GM11168 (cell line): ENCODE results near the gene TRMT112.
"Not testable (repeated sequence)": the region's sequence is repeated elsewhere in the genome, so short reads cannot be mapped to it uniquely, and the experiment has no call there.

Source experiments
- in situ Hi-C: fragments of 300-500 bp; cut with MboI; formaldehyde crosslinking; loops from one replicate; pipeline ENCODE4 v1.12.0; 2022; ENCODE audit warnings: low sequenced_read_pairs; ENCODE audit not compliant: unreplicated experiment

The TRMT112 gene

DNA sequence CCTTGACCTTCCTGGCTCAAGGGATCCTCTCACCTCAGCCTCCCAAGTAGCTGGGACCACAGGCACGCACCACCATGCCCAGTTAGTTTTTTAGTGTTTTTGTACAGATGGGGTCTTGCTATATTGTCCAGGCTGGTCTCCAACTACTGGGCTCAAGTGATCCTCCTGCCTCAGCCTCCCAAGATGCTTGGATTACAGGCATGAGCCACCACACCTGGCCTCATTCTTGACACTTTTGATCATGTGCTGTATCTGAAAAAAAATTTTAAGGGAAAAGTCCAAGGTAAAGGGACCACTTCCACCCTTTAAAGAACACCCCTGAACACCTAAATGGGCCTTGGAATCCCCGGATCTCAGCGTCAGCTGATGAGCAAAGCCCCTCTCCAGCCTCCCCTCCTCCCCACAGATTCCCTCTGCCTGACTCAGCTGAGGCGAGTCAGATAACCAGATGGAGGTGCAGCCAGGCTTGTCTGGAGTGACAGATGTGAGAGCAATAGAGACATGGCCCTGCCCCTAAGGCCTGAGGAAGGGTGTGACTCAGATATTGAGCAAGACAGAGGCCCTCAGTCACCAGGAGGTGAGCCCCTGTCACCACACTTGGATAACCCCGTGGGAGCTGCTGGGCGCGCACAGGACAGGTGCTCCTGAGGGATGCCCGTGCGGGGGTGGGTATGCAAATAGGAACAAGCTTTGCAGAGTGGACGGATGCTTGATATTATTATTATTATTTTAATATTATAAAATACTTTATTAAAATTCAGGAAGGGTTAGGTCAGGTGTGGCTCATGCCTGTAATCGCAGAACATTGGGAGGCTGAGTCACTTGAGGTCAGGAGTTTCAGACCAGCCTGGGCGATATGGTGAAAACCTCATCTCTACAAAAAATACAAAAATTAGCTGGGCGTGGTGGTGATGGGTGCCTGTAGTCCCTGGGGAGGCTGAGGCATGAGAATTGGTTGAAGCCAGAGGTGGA lies 17.7 kb upstream of the TRMT112 start:
- in situ Hi-C loops, result no loop called here

DNA sequence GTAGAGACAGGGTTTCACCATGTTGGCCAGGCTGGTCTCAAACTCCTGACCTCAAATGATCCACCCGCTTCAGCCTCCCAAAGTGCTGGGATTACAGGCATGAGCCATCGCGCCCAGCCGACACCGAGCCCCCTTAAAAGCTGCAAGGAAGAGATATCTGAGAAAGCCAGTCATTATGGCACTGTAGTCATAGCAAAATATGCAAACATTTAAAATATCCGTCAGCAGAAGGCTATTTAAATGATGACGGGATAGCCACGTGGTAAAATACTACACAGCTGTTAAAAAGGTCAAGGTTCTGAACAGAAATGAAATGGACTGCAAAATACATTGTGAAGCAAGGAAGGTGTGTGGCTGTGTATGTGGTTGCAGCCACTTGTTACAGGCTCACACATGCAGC lies 16.2 kb upstream of the TRMT112 start:
- in situ Hi-C loops, result no loop called here

DNA sequence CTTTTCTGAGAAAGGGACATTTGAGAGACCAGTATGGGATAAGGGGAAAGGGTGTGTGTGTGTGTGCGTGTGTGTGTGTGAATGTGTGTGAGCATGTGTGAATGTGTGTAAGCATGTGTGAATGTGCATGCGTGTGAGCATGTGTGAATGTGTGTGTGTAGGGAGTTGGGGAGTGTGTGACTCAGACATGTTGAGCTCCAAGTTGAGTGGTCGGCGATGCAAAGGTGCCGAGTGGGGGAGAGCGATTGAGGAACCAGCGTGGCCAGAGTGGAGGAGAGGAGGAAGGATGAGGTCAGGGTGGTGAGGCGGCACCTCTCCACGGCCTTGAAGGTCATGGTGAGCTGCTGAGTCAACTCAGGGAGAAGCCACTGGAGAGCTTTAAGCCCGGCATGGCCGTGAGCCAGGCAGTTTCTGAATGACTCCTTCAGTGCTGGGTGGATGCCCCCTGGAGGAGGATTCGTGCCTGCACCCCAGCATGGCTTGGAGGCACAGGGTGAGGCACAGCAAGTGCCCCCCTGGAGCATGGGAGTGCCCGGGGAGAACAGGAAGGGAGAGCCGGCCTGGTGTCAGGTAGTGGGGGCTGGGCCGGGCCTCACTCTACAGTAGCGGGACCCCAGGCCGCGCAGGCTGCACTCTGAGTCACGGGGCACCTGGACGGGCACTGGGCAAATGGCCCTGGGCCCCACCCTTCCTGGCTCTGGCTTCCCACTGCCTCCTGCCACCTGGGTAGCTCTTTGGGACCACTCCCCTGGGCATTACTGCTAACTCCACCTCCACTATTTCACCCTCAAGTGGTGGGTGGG lies 14.4 kb upstream of the TRMT112 start:
- in situ Hi-C loops, result no loop called here

DNA sequence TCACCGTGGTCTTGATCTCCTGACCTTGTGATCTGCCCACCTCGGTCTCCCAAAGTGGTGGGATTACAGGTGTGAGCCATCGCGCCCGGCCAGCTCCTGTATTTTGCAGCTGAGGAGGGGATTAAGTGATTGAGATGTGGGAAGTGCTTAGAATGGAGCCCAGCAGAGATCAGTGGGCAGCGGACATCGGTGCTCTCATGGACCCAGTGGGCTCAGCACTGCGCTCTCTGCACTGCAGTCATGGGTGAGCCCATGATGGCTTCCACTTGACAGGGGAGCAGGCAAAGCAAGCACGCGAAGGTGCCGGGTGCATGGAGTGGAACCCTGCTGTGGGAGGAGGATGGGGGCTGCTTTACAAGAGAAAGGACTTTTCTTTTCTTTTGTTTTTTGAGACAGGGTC lies 13.5 kb upstream of the TRMT112 start:
- in situ Hi-C loops, result no loop called here

DNA sequence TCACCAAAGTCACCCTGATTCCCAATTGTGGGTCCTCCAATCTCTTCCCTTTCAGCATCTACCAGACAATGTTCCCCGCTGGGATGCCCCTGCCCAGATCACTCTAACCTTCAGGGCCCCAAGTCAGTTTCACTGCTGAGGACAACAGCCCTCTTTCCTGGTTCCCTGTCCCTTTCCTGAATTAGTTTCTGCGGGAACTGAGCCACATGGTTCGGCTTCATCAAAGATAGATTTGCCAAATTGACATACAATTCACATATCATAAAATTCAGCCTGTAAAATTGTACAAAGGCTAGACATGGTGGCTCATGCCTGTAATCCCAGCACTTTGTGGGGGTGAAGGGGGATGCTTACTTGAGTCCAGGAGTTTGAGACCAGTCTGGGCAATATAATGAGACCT lies 10.6 kb upstream of the TRMT112 start:
- in situ Hi-C loops, result no loop called here

DNA sequence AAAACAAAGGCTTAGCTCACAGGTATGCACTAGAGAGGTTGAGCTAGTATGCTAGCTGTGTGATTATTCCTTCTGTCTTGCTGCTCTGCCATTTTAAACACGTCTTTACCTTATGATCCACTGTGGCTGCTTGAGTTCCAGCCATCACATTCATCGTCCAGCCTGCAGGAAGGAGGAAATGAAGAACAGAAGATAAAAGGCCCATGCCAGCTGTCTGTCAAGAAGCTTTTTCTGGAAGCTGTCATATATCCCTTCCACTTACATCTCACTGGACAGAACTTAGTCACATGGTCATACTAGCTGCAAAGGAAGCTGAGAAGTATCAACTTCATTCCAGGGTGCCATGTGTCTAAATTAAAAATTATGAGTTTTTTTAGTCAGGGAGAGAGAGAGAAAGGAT lies 10.0 kb upstream of the TRMT112 start:
- in situ Hi-C loops, result no loop called here

DNA sequence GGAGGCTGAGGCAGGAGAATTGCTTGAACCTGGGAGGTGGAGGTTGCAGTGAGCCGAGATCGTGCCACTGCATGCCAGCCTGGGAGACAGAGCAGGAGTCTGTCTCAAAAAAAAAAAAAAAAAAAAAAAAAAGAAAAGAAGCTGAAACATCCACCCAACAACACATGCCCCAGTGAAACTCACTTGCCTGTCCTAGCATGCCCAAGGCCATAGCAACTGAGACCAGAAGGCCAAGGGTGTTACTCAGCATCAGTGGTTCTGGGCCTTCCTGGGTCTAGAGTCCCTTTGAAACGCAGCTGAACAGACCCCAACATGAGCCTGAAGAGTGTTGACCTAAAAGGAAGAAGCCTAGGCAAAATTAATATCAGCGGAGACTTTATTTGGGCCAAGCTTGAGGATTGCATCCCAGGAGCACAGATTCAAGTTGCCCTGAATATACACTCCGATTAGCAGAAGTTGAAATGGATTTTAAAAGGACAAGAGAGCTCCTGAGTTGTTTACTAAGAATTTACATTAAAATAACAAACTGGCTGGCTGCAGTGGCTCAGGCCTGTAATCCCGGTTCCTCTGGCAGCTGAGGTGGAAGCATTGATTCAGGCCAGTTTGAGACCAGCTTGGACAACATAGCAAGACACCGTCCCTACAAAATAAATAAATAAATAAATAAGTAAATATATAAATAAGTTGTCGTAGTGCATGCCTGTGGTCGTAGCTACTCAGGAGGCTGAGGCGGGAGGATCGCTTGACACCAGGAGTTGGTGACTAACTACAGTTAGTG lies 7.5 kb upstream of the TRMT112 start:
- in situ Hi-C loops, result no loop called here

DNA sequence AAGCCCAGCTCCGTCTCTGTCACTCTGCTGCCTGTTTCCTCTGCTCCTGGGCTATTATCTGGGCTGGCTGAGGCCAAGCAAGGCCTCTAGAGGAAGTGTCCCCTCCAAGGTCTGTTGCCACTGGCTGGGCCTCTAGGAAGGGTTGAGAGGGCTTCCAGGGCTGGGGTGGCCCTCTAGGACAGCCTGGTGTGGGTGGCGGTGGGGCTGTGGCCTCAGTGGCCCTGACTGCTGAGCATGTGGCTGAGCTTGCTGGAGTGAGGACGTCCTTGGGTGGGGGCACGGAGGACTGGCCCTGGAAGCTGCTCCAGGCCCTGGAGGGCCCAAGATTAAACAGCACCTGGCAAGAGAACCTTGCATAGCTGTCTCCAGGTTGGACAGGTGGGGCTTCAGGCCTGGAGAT lies 6.6 kb upstream of the TRMT112 start:
- in situ Hi-C loops, result not testable (repeated sequence)

DNA sequence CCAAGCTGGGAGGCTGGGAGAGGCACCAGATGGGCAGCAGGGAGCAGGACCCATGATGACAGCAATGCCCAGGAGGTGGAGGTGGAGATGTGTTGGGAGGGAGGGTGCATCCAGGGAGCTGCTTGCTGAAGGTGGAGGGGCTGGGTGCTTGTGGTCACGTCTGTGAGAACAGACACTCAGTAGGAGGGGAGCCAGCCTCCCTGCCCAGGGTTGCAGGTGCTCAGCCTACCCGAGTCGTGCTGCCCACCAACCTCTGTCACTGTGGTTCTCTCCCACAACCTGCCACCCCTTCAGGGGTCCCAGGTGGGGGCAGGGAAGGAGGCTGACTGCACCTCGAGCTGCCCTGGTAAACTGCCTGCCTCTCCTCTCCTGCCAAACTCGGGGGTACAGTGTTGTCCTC lies 6.0 kb upstream of the TRMT112 start:
- in situ Hi-C loops, result no loop called here

DNA sequence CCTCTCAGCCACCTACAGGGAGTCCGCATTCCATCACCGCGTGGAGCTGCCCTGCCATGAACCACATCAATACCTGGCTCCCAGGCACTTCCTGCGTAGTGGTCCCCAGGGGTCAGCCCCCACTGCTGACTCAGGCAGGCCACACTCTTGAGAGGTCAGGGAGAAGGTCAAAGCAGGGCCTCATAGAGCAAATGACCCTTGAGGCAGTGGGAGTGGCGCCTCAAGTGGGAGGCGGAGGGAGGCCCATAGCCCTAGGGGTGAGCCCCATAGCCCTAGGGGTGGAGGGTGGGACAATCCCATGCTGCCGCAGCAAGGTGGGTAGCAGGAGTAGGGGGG lies 5.5 kb upstream of the TRMT112 start:
- in situ Hi-C loops, result no loop called here

DNA sequence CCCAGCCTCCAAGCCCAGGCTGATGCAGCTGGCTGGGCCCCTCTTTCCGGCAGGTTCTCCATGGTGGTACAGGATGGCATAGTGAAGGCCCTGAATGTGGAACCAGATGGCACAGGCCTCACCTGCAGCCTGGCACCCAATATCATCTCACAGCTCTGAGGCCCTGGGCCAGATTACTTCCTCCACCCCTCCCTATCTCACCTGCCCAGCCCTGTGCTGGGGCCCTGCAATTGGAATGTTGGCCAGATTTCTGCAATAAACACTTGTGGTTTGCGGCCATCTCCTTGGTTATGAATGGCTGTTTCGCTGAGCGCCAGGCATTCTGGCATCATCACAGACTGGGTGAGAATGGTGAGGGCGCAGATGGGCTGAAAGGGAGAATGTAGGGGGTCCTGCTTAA lies 4.2 kb upstream of the TRMT112 start:
- in situ Hi-C loops, result no loop called here

DNA sequence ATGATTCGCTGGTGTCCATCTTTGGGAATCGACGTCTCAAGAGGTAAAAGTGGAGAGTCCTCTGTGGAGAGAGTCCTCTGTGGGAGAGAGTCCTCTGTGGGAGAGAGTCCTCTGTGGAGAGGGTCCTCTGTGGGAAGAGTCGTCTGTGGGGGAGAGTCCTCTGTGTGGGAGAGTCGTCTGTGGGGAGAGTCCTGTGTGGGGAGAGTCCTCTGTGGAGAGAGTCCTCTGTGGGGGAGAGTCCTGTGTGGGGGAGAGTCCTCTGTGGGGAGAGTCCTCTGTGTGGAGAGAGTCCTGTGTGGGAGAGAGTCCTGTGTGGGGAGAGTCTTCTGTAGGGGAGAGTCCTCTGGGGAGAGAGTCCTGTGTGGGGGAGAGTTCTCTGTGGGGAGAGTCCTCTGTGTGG lies 3.7 kb upstream of the TRMT112 start:
- in situ Hi-C loops, result no loop called here

DNA sequence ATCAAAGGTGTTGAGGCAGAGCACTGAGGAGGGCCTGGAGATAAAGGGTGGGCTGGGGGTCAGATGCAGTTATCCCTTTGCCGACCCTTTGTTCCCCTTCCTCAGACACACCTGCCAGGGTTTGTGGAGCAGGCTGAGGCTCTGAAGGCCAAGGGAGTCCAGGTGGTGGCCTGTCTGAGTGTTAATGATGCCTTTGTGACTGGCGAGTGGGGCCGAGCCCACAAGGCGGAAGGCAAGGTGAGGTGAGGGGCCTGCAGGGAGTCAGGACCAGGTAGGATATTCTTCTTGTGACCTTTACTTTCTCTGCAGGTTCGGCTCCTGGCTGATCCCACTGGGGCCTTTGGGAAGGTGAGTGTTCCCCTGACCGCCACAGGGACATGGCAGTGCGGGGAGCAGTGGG lies 3.2 kb upstream of the TRMT112 start:
- in situ Hi-C loops, result no loop called here

DNA sequence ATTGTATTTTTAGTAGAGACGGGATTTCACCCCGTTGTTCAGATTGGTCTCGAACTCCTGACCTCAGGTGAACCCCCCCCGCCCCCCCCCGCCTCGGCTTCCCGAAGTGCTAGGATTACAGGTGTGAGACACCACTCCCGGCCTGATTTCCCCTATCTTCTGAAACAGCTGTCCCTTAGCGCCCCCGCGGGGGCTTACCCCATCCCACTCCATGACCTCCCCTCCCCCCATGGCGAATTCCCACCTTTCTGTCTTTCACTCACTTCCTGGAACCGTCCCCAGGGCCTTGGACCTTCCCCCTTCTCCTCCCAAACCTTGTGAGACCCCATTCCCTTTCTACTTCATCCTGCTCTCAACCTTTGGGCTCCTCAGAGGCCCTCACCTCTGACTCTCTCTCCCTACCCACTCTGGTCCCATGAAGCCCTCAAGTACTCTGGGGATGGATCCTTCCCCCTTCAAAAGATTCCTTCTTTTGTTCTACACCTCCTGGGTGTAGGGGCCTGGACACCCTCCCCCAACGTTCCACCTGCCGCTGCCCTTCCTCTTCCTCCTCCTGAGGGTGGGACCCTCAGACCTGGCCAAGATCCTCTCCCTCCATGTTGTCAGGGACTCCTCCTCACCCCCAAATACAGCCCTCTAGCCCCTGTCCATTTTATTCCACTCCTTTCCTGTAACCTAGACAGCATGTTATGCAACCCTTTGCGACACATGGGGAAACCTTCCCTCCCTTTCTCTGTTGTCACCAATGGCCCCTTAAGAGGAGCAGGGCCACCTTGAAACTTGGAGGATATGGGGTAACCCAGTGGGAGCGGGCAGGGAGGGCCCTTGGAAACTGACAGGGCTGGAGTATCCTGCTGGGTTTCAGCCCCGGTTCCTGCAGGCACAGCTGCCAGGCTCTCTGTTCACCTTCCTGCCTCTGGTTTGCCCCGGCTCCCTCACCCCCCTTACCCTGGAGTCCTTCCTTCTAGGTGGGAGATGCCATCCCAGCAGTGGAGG lies 1.7 kb upstream of the TRMT112 start:
- in situ Hi-C loops, result no loop called here

DNA sequence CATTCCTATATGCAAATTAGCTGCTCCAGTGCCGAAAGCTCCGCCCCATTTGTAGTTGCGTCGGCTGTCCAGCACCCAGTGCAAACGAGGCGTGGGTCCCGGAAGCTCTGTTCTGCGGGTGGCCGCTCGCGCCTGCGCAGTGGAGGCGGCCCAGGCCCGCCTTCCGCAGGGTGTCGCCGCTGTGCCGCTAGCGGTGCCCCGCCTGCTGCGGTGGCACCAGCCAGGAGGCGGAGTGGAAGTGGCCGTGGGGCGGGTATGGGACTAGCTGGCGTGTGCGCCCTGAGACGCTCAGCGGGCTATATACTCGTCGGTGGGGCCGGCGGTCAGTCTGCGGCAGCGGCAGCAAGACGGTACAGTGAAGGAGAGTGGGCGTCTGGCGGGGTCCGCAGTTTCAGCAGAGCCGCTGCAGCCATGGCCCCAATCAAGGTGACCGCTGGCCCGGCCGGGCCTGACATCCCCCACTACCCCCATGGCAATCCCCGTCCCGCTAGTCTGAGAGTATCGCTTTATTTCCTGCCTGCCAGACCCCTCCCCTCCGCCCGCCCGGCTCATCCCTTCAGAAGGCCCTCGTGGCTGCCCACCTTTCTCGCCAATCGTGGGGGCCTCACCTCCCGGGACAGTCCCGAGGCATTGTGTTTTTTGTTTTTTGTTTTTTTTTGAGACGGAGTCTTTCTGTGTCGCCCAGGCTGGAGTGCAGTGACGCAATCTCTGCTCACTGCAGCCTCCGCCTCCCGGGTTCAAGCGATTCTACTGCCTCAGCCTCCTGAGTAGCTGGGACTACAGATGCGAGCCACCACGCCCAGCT lies 804 bp upstream of the TRMT112 start, which contains the start of gene PRDX5:
PRDX5 (plus strand) TSS at position 161 of the 805 bp plus-strand sequence; CDS start at position 256, 95 bp downstream.
- in situ Hi-C loops, result no loop called here

DNA sequence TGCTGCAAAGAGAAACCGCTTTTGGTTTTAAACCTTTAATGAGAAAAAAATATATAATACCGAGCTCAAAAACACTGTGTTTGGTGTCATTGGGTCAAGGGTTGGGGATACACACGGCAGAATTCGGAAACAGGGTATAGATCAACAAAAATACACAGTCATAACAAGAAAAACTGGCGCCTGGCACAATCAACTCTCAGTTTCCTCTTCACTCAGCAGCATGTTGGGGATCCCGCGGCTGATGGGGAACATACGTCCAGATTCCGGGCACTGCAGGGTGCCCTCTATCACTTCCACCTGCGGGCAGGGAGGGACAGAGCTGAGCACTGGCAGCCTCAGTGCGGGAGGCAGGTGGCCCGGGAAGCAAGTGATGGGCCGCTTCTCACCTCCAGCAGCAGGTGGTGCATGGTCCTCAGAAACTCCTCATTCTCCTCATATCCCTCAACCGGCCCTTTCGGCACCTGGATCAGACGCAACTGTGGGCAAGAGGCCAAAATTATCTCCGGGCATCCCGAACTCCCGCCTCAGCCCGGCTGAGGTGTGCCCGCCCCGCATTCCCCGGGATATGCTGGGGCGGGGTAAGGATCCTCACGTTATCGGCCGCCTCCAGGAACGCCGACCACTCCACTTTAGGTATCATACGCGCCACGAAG lies 561 bp downstream of the TRMT112 start:
- in situ Hi-C loops, result no loop called here

DNA sequence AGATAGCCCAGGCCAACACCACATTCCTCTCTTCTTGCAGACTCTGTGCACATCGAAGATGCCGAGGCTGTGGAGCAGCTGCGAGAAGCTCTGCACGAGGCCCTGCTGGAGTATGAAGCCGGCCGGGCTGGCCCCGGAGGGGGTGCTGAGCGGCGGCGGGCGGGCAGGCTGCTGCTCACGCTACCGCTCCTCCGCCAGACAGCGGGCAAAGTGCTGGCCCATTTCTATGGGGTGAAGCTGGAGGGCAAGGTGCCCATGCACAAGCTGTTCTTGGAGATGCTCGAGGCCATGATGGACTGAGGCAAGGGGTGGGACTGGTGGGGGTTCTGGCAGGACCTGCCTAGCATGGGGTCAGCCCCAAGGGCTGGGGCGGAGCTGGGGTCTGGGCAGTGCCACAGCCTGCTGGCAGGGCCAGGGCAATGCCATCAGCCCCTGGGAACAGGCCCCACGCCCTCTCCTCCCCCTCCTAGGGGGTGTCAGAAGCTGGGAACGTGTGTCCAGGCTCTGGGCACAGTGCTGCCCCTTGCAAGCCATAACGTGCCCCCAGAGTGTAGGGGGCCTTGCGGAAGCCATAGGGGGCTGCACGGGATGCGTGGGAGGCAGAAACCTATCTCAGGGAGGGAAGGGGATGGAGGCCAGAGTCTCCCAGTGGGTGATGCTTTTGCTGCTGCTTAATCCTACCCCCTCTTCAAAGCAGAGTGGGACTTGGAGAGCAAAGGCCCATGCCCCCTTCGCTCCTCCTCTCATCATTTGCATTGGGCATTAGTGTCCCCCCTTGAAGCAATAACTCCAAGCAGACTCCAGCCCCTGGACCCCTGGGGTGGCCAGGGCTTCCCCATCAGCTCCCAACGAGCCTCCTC lies 1.5 kb downstream of the TRMT112 start:
- in situ Hi-C loops, result not testable (repeated sequence)
